Astrocyte (in vitro differentiated cells and primary cell): Measurements from ENCODE around the gene DCAF10. TPM values are rescaled to one million over a fixed set of nuclear protein-coding genes. Genes with fewer than 3 reads are reported as not detected.
A peak's percentile ranks its signal among the peaks of the same experiment; 100 is the strongest.
"Not testable (repeated sequence)": the region's sequence is repeated elsewhere in the genome, so short reads cannot be mapped to it uniquely, and the experiment has no call there.

Experiments used
- DNase-seq: peaks from one replicate; pipeline ENCODE4 v3.0.0-alpha.2; 2010; ENCODE audit warnings: low read depth
- FAIRE-seq: peaks from 2 replicates; lab custom pipeline; 2011; peaks lifted over from hg19 to GRCh38; lab: Jason Lieb, UNC
- H2AFZ ChIP-seq: 2 replicates; pipeline ENCODE4 v1.6.0; 2012; ENCODE audit warnings: low read depth, low read length, inconsistent platforms
- H3K27ac ChIP-seq: 2 replicates; pipeline ENCODE4 v1.5.1; 2011; ENCODE audit warnings: low read depth, low read length, inconsistent platforms
- H3K27me3 ChIP-seq: 2 replicates; pipeline ENCODE4 v1.6.0; 2011; ENCODE audit warnings: low read length, inconsistent platforms; ENCODE audit not compliant: insufficient read depth
- H3K36me3 ChIP-seq: 2 replicates; pipeline ENCODE4 v1.5.1; 2011; ENCODE audit warnings: low read length, inconsistent platforms; ENCODE audit not compliant: insufficient read depth
- H3K4me1 ChIP-seq: 2 replicates; pipeline ENCODE4 v1.5.1; 2011; ENCODE audit warnings: low read length, inconsistent platforms; ENCODE audit not compliant: insufficient read depth
- H3K4me2 ChIP-seq: 2 replicates; pipeline ENCODE4 v1.6.0; 2012; ENCODE audit warnings: low read length, inconsistent platforms
- H3K4me3 ChIP-seq: 2 replicates; pipeline ENCODE4 v1.5.1; 2011; ENCODE audit warnings: low read depth, mild to moderate bottlenecking, low read length, inconsistent platforms; ENCODE audit not compliant: insufficient read depth
- H3K79me2 ChIP-seq: 2 replicates; pipeline ENCODE4 v1.6.0; 2012; ENCODE audit warnings: mild to moderate bottlenecking, low read length, inconsistent platforms; ENCODE audit not compliant: insufficient read depth
- H3K9ac ChIP-seq: 2 replicates; pipeline ENCODE4 v1.6.0; 2012; ENCODE audit warnings: mild to moderate bottlenecking, low read length, inconsistent platforms
- H3K9me3 ChIP-seq: 2 replicates; pipeline ENCODE4 v1.5.1; 2012; ENCODE audit warnings: low read depth, mild to moderate bottlenecking, low read length, inconsistent platforms; ENCODE audit not compliant: insufficient read depth
- H4K20me1 ChIP-seq: 2 replicates; pipeline ENCODE4 v1.6.0; 2012; ENCODE audit warnings: low read length, inconsistent platforms; ENCODE audit not compliant: insufficient read depth
- H3K27ac Mint-ChIP-seq: one replicate; pipeline ENCODE4 v1.8.0; 2021; ENCODE audit warnings: mild to moderate bottlenecking, mixed read lengths; ENCODE audit not compliant: unreplicated experiment
- H3K27me3 Mint-ChIP-seq: one replicate; pipeline ENCODE4 v1.8.0; 2021; ENCODE audit warnings: low read depth, mixed read lengths; ENCODE audit not compliant: unreplicated experiment
- H3K36me3 Mint-ChIP-seq: one replicate; pipeline ENCODE4 v1.8.0; 2021; ENCODE audit warnings: low read depth, mixed read lengths; ENCODE audit not compliant: unreplicated experiment
- H3K4me1 Mint-ChIP-seq: one replicate; pipeline ENCODE4 v1.8.0; 2021; ENCODE audit warnings: low read depth, mixed read lengths; ENCODE audit not compliant: unreplicated experiment
- H3K4me3 Mint-ChIP-seq: one replicate; pipeline ENCODE4 v1.8.0; 2021; ENCODE audit warnings: mild to moderate bottlenecking, moderate library complexity, mixed read lengths; ENCODE audit not compliant: unreplicated experiment
- H3K9me3 Mint-ChIP-seq: one replicate; pipeline ENCODE4 v1.8.0; 2021; ENCODE audit warnings: mild to moderate bottlenecking, mixed read lengths; ENCODE audit not compliant: unreplicated experiment
- EZH2 ChIP-seq: IDR thresholded peaks from 2 replicates; pipeline ENCODE4 v1.6.1; 2012; ENCODE audit warnings: mild to moderate bottlenecking, low read length, inconsistent platforms; ENCODE audit not compliant: insufficient read depth
- total RNA-seq: library from RNA; stranded (reverse); gene quantifications from 2 replicates; pipeline ENCODE4 v1.2.1, GENCODE V29; 2021
- TF ChIP-seq, protein P1 (sequence below): IDR thresholded peaks from 2 replicates; pipeline ENCODE4 v1.5.1; 2011; ENCODE audit warnings: low read depth, mild to moderate bottlenecking, inconsistent platforms, low read length, moderate library complexity; ENCODE audit not compliant: insufficient read depth

The DCAF10 gene
- total RNA-seq, 1 donor from 2014 or later, result 22.3 TPM

DNA sequence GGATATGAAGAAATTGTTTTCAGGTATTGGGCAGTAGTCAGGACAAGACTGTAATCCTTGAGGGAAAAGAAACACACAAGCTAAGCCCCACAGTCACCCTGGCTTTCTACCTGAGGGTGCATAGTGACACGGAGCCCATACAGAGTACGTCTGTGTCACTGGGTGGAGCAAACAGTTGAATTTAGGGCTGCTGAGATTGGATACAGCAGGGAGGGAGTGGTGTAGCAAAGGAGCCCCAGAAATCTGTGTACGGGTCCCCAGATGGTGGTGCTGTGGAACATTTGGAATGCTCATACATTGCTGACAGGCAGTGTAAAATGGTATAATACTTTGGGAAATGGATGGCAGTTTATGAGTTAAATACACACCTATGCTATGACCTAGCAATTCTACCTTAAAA, 41.9 kb upstream of the DCAF10 start:
- Histone ChIP-seq H3K9me3 (no peaks in the 10 kb centered on the region), H3K4me2 (no peak overlapping the region), H2AFZ (no peak overlapping the region), H3K4me1 (peaks cover 18% of the 10 kb centered on the region), H3K27ac (no peak overlapping the region), H3K27me3 (no peaks in the 10 kb centered on the region), H3K9ac (no peak overlapping the region), H3K79me2 (peaks cover 10% of the 10 kb centered on the region), H3K36me3 (no peaks in the 10 kb centered on the region), H3K4me3 (no peak overlapping the region), H4K20me1 (no peaks in the 10 kb centered on the region)
- H3K36me3 Mint-ChIP-seq, result peaks cover 2% of the 10 kb centered on the region
- TF ChIP-seq EZH2, result no peak
- TF ChIP-seq, protein P1, sequence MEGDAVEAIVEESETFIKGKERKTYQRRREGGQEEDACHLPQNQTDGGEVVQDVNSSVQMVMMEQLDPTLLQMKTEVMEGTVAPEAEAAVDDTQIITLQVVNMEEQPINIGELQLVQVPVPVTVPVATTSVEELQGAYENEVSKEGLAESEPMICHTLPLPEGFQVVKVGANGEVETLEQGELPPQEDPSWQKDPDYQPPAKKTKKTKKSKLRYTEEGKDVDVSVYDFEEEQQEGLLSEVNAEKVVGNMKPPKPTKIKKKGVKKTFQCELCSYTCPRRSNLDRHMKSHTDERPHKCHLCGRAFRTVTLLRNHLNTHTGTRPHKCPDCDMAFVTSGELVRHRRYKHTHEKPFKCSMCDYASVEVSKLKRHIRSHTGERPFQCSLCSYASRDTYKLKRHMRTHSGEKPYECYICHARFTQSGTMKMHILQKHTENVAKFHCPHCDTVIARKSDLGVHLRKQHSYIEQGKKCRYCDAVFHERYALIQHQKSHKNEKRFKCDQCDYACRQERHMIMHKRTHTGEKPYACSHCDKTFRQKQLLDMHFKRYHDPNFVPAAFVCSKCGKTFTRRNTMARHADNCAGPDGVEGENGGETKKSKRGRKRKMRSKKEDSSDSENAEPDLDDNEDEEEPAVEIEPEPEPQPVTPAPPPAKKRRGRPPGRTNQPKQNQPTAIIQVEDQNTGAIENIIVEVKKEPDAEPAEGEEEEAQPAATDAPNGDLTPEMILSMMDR, result no peak
- peaks cover 16% of the 10 kb centered on the region for H3K4me1 Mint-ChIP-seq
- H3K27me3 Mint-ChIP-seq, result no peaks in the 10 kb centered on the region
- no peak overlapping the region for H3K4me3 Mint-ChIP-seq
- no peak overlapping the region for H3K27ac Mint-ChIP-seq
- no peaks in the 10 kb centered on the region for H3K9me3 Mint-ChIP-seq
- DNase-seq (no peak), FAIRE-seq (no peak)

DNA sequence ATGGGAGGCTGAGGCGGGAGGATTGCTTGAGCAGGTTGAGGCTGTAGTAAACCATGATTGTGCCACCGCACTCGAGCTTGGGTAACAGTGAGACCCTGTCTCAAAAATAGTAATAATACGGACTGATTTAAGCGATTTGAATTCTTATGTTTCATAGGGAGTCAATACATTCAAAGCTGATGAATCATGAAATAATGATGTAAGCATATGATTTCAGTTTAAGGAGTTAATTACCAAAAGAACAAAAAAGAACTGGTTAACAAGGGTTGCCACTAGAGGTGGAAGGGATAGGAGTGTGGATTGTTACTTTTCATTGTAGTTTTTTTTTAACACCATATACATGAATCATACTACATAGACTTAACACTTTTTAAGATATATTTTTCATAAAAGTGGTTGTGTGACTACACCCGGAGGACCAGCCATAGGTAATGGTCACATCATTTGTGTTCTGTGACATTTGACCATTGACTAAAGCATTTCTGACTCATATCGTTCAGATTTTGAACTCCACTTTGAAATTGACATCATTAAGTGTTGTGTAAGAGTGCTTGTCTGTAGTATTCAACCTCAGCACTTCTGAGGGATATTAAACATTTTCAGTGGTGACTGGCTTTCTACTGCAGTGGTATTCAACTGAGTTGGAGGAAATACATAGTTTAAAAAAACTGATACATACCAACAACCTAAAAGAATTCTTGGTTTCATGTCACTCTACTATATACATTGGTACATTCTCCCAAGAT, 40.0 kb upstream of the DCAF10 start:
- FAIRE-seq (no peak), DNase-seq (peak; percentile 74)
- Histone ChIP-seq H3K27ac (peak overlapping the region; percentile 13), H3K36me3 (no peaks in the 10 kb centered on the region), H3K4me2 (peak overlapping the region; percentile 18), H3K9me3 (no peaks in the 10 kb centered on the region), H3K79me2 (no peaks in the 10 kb centered on the region), H3K4me1 (peaks cover 12% of the 10 kb centered on the region), H3K4me3 (no peak overlapping the region), H2AFZ (no peak overlapping the region), H3K9ac (no peak overlapping the region), H4K20me1 (no peaks in the 10 kb centered on the region), H3K27me3 (no peaks in the 10 kb centered on the region)
- Mint-ChIP-seq H3K27ac (peak overlapping the region; percentile 79), H3K4me3 (no peak overlapping the region), H3K36me3 (peaks cover 11% of the 10 kb centered on the region), H3K9me3 (no peaks in the 10 kb centered on the region), H3K4me1 (peaks cover 16% of the 10 kb centered on the region), H3K27me3 (no peaks in the 10 kb centered on the region)
- TF ChIP-seq, protein P1, result no peak
- no peak for TF ChIP-seq EZH2

DNA sequence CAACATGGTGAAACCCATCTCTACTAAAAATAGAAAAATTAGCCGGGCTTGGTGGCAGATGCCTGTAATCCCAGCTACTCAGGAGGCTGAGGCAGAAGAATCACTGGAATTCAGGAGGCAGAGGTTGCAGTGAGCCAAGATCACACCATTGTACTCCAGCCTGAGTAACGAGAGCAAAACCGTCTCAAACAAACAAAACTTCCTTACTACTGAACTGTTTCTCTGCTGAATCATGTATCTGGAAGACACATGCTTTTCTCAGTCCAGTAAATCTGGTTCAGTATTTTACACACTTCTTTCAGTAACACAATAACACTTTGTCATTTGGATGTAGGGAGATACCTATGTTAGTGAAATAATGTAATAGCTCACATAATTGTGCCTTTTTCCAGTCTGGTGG, 39.1 kb upstream of the DCAF10 start:
- Histone ChIP-seq H3K4me3 (no peak overlapping the region), H3K4me1 (peaks cover 12% of the 10 kb centered on the region), H3K27ac (peak overlapping the region; percentile 13), H3K9ac (peak overlapping the region; percentile 11), H3K4me2 (peak overlapping the region; percentile 18), H3K9me3 (no peaks in the 10 kb centered on the region), H3K36me3 (no peaks in the 10 kb centered on the region), H3K27me3 (no peaks in the 10 kb centered on the region), H2AFZ (no peak overlapping the region), H3K79me2 (no peaks in the 10 kb centered on the region), H4K20me1 (no peaks in the 10 kb centered on the region)
- peaks cover 11% of the 10 kb centered on the region for H3K36me3 Mint-ChIP-seq
- no peaks in the 10 kb centered on the region for H3K27me3 Mint-ChIP-seq
- FAIRE-seq (no peak), DNase-seq (peak; percentile 77)
- peaks cover 3% of the 10 kb centered on the region for H3K9me3 Mint-ChIP-seq
- peak overlapping the region; percentile 79 for H3K27ac Mint-ChIP-seq
- TF ChIP-seq, protein P1, result no peak
- no peak for TF ChIP-seq EZH2
- H3K4me1 Mint-ChIP-seq, result peaks cover 16% of the 10 kb centered on the region
- peak overlapping the region; percentile 47 for H3K4me3 Mint-ChIP-seq

DNA sequence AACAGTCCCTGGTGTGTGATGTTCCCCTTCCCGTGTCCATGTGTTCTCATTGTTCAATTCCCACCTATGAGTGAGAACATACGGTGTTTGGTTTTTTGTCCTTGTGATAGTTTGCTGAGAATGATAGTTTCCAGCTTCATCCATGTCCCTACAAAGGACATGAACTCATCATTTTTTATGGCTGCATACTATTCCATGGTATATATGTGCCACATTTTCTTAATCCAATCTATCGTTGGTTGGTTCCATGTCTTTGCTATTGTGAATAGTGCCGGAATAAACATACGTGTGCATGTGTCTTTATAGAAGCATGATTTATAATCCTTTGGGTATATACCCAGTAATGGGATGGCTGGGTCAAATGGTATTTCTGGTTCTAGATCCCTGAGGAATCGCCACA, 35.3 kb upstream of the DCAF10 start:
- H3K27ac Mint-ChIP-seq, H3K79me2 ChIP-seq, H3K27me3 Mint-ChIP-seq, H3K4me3 Mint-ChIP-seq, H4K20me1 ChIP-seq, FAIRE-seq, H3K9me3 Mint-ChIP-seq, H3K9ac ChIP-seq, H3K4me3 ChIP-seq, H3K9me3 ChIP-seq, H3K4me2 ChIP-seq, H3K27me3 ChIP-seq, DNase-seq, H2AFZ ChIP-seq, H3K27ac ChIP-seq, H3K36me3 ChIP-seq: not testable (repeated sequence)
- H3K36me3 Mint-ChIP-seq, result peaks cover 11% of the 10 kb centered on the region
- peaks cover 12% of the 10 kb centered on the region for H3K4me1 ChIP-seq
- H3K4me1 Mint-ChIP-seq, result peaks cover 16% of the 10 kb centered on the region
